Measurements from ENCODE around the gene ST7L. TPM values are rescaled to one million over a fixed set of nuclear protein-coding genes. Genes with fewer than 3 reads are reported as not detected.

The ST7L gene
- total and polyA plus RNA-seq, 4 donors: 8.4 to 36.1 (median 17.2) TPM

GRCh38 chr1:112540226-112540794 is 78.6 kb downstream of the ST7L start:
- H3K9ac ChIP-seq (ENCODE audit: insufficient read depth in 1 of 2, low read length in 2 of 2): no peak overlapping the region
- WGBS, 2 donors: 0 to 73% methylated on average over 1 of the region's 1 CpG
- H3K27ac ChIP-seq (ENCODE audit: low read depth in 1 of 2, low read length in 1 of 2): no peak overlapping the region

GRCh38 chr1:112538883-112539282 is 80.1 kb downstream of the ST7L start:
- Histone ChIP-seq H3K27ac (ENCODE audit: low read depth in 1 of 2, low read length in 1 of 2) (no peak overlapping the region), H3K9me3 (ENCODE audit: control insufficient read depth in 4 of 4, insufficient read depth in 3 of 4, low read length in 3 of 4) (no peaks in the 10 kb centered on the region), H3K4me1 (ENCODE audit: control insufficient read depth in 5 of 5, insufficient read depth in 5 of 5, low read length in 5 of 5) (peaks cover 0 to 6% (median 3%) of the 10 kb centered on the region in 5 donors), H3K4me3 (no peak overlapping the region), H3K9ac (ENCODE audit: insufficient read depth in 1 of 2, low read length in 2 of 2) (no peak overlapping the region), H3K27me3 (ENCODE audit: control insufficient read depth in 3 of 3, insufficient read depth in 3 of 3, low read length in 2 of 3) (no peaks in the 10 kb centered on the region), H3K36me3 (ENCODE audit: control insufficient read depth in 4 of 4, insufficient read depth in 4 of 4, low read length in 4 of 4) (peaks cover 1 to 9% (median 4%) of the 10 kb centered on the region in 4 donors)
- ATAC-seq (ENCODE audit: insufficient read depth, low FRiP score) (no peak), DNase-seq (no peak)
- WGBS, 2 donors: 87 to 92% methylated on average over 3 of the region's 3 CpGs
- no peak for TF ChIP-seq CTCF (IDR thresholded peaks at IDR 0.05; ENCODE audit: control extremely low read depth, extremely low read depth)

More at GRCh38 chr1:112540226-112540794, 78.6 kb downstream of the ST7L start:
- H3K4me3 ChIP-seq: no peak overlapping the region
- H3K4me1 ChIP-seq (ENCODE audit: control insufficient read depth in 5 of 5, insufficient read depth in 5 of 5, low read length in 5 of 5): peaks cover 0 to 6% (median 3%) of the 10 kb centered on the region in 5 donors
- H3K27me3 ChIP-seq (ENCODE audit: control insufficient read depth in 3 of 3, insufficient read depth in 3 of 3, low read length in 2 of 3): no peaks in the 10 kb centered on the region
- TF ChIP-seq CTCF (IDR thresholded peaks at IDR 0.05; ENCODE audit: control extremely low read depth, extremely low read depth): no peak
- no peak for ATAC-seq (ENCODE audit: insufficient read depth, low FRiP score)
- H3K9me3 ChIP-seq (ENCODE audit: control insufficient read depth in 4 of 4, insufficient read depth in 3 of 4, low read length in 3 of 4): no peaks in the 10 kb centered on the region
- DNase-seq: no peak
- peaks cover 1 to 9% (median 4%) of the 10 kb centered on the region in 4 donors for H3K36me3 ChIP-seq (ENCODE audit: control insufficient read depth in 4 of 4, insufficient read depth in 4 of 4, low read length in 4 of 4)

- Histone ChIP-seq H3K9ac (ENCODE audit: insufficient read depth in 1 of 2, low read length in 2 of 2) (no peak overlapping the region), H3K27ac (ENCODE audit: low read depth in 1 of 2, low read length in 1 of 2) (no peak overlapping the region), H3K36me3 (ENCODE audit: control insufficient read depth in 4 of 4, insufficient read depth in 4 of 4, low read length in 4 of 4) (peaks cover 1 to 9% (median 6%) of the 10 kb centered on the region in 4 donors), H3K27me3 (ENCODE audit: control insufficient read depth in 3 of 3, insufficient read depth in 3 of 3, low read length in 2 of 3) (no peaks in the 10 kb centered on the region), H3K9me3 (ENCODE audit: control insufficient read depth in 4 of 4, insufficient read depth in 3 of 4, low read length in 3 of 4) (no peaks in the 10 kb centered on the region), H3K4me1 (ENCODE audit: control insufficient read depth in 5 of 5, insufficient read depth in 5 of 5, low read length in 5 of 5) (peaks cover 0 to 6% (median 3%) of the 10 kb centered on the region in 5 donors), H3K4me3 (no peak overlapping the region)
- no peak for ATAC-seq (ENCODE audit: insufficient read depth, low FRiP score)
- no peak for TF ChIP-seq CTCF (IDR thresholded peaks at IDR 0.05; ENCODE audit: control extremely low read depth, extremely low read depth)
- no peak for DNase-seq
These were observed 81.5 kb downstream of the ST7L start for GRCh38 chr1:112537456-112537855.

DNA sequence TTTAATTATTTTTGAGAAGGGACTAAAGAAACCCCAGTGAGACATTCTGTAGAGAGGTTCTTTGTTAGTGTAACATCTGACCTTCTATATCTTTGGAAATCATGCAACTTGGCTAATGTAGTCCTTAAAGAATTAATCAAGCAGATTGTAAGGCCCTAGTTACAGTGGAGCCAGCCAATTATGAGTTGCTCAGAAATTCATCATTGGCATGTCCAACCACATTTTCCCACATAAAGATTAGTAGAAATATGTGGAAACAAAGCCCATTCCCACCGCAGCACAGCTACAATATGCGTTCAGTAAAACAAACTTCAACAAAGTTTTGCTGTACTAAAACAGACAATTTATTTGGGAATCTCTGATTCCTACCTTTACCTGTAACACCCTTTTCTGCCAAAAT is 82.4 kb downstream of the ST7L start:
- H3K4me1 ChIP-seq (ENCODE audit: control insufficient read depth in 5 of 5, insufficient read depth in 5 of 5, low read length in 5 of 5): peaks cover 0 to 6% (median 3%) of the 10 kb centered on the region in 5 donors
- H3K27me3 ChIP-seq (ENCODE audit: control insufficient read depth in 3 of 3, insufficient read depth in 3 of 3, low read length in 2 of 3): no peaks in the 10 kb centered on the region
- peak overlapping the region in 1 of 2 donors; percentile 2 for H3K9ac ChIP-seq (ENCODE audit: insufficient read depth in 1 of 2, low read length in 2 of 2)
- no peak for TF ChIP-seq CTCF (IDR thresholded peaks at IDR 0.05; ENCODE audit: control extremely low read depth, extremely low read depth)
- ATAC-seq (ENCODE audit: insufficient read depth, low FRiP score) (no peak), DNase-seq (peak in 1 of 3 donors; percentile 44)
- no peaks in the 10 kb centered on the region for H3K9me3 ChIP-seq (ENCODE audit: control insufficient read depth in 4 of 4, insufficient read depth in 3 of 4, low read length in 3 of 4)
- H3K4me3 ChIP-seq: no peak overlapping the region
- H3K27ac ChIP-seq (ENCODE audit: low read depth in 1 of 2, low read length in 1 of 2): no peak overlapping the region
- 91 to 97% methylated on average over 2 of the region's 2 CpGs for WGBS, 2 donors
- peaks cover 1 to 9% (median 4%) of the 10 kb centered on the region in 4 donors for H3K36me3 ChIP-seq (ENCODE audit: control insufficient read depth in 4 of 4, insufficient read depth in 4 of 4, low read length in 4 of 4)

All from lung (tissue), 12 donors.